Upper lobe of right lung (tissue), 1 donor: Measurements from ENCODE around the gene ROBO3. TPM values are rescaled to one million over a fixed set of nuclear protein-coding genes. Genes with fewer than 3 reads are reported as not detected.

Experiments used
- ATAC-seq: fragments of 200-7000 bp; cut with Tn5 transposase; one replicate; pipeline ENCODE4 v1.9.1; 2020; ENCODE audit warnings: mild to moderate bottlenecking, moderate library complexity
- DNase-seq: peaks from one replicate; pipeline ENCODE4 v3.0.0-alpha.2; 2020
- H3K27ac ChIP-seq: fragments of 200-600 bp; one replicate; pipeline ENCODE4 v1.8.0; 2022
- H3K27me3 ChIP-seq: fragments of 200-600 bp; one replicate; pipeline ENCODE4 v1.8.0; 2022; ENCODE audit warnings: mild to moderate bottlenecking
- H3K36me3 ChIP-seq: fragments of 200-600 bp; one replicate; pipeline ENCODE4 v1.8.0; 2022
- H3K4me1 ChIP-seq: fragments of 200-600 bp; one replicate; pipeline ENCODE4 v1.8.0; 2022
- H3K4me3 ChIP-seq: fragments of 200-600 bp; one replicate; pipeline ENCODE4 v1.8.0; 2022; ENCODE audit warnings: mild to moderate bottlenecking
- H3K9me3 ChIP-seq: fragments of 200-600 bp; one replicate; pipeline ENCODE4 v1.8.0; 2022
- CTCF ChIP-seq: fragments of 200-600 bp; IDR thresholded peaks from one replicate; pipeline ENCODE4 v1.8.0; 2022; ENCODE audit warnings: antibody characterized with exemption
- intact Hi-C: fragments of 100-400 bp; cut with DNase I; formaldehyde crosslinking; loops from one replicate; pipeline ENCODE4 v1.11.0; 2022
- total RNA-seq: library from RNA; stranded (reverse); fragmentation: NEBNext Ultra II Directional; extraction: Animal tissue kit (Norgen Biotek cat#: 25700); gene quantifications from one replicate; pipeline ENCODE4 v1.2.1, GENCODE V29; 2021
- donor health status: DM: no; HTN: yes; CAD: no; lungs with severe emphysema.

The ROBO3 gene
- total RNA-seq, 1 donor from 2014 or later: 12.6 TPM

- Histone ChIP-seq H3K27me3 (no peaks in the 10 kb centered on the region), H3K9me3 (no peaks in the 10 kb centered on the region), H3K4me1 (no peaks in the 10 kb centered on the region), H3K27ac (no peak overlapping the region), H3K4me3 (no peak overlapping the region), H3K36me3 (no peaks in the 10 kb centered on the region)
- DNase-seq: no peak
- intact Hi-C loops: no loop called here
- no peak for TF ChIP-seq CTCF
- no peak for ATAC-seq
Measured at GRCh38 chr11:124917115-124917637, 51.9 kb downstream of the ROBO3 start.

GRCh38 chr11:124918950-124919349, 53.7 kb downstream of the ROBO3 start, which contains the start of gene HEPN1:
Gene HEPN1 (plus strand): TSS chr11:124919250.
- ATAC-seq: no peak
- intact Hi-C loops: no loop called here

GRCh38 chr11:124919898-124920297, 54.7 kb downstream of the ROBO3 start:
- Histone ChIP-seq H3K4me3 (no peak overlapping the region), H3K27ac (no peak overlapping the region), H3K9me3 (no peaks in the 10 kb centered on the region), H3K36me3 (no peaks in the 10 kb centered on the region), H3K27me3 (no peaks in the 10 kb centered on the region), H3K4me1 (no peaks in the 10 kb centered on the region)
- ATAC-seq: no peak
- TF ChIP-seq CTCF: no peak
- intact Hi-C loops: no loop called here
- DNase-seq: no peak

More at GRCh38 chr11:124918950-124919349, 53.7 kb downstream of the ROBO3 start, which contains the start of gene HEPN1:
- Histone ChIP-seq H3K27ac (no peak within 1 kb of the TSS), H3K4me1 (no peaks in the 10 kb centered on the region), H3K36me3 (no peaks in the 10 kb centered on the region), H3K9me3 (no peaks in the 10 kb centered on the region), H3K27me3 (no peaks in the 10 kb centered on the region), H3K4me3 (no peak within 1 kb of the TSS)
- TF ChIP-seq CTCF: no peak
- DNase-seq: no peak

GRCh38 chr11:124920356-124920755, 55.1 kb downstream of the ROBO3 start:
- intact Hi-C loops: no loop called here
- no peaks in the 10 kb centered on the region for H3K4me1 ChIP-seq
- DNase-seq (no peak), ATAC-seq (no peak)
- no peak for TF ChIP-seq CTCF
- H3K36me3 ChIP-seq: no peaks in the 10 kb centered on the region
- H3K27me3 ChIP-seq: no peaks in the 10 kb centered on the region
- H3K9me3 ChIP-seq: no peaks in the 10 kb centered on the region
- no peak overlapping the region for H3K27ac ChIP-seq
- peak overlapping the region; percentile 51 for H3K4me3 ChIP-seq

- DNase-seq (peak; percentile 86), ATAC-seq (peak; percentile 81)
- Histone ChIP-seq H3K36me3 (no peaks in the 10 kb centered on the region), H3K27me3 (no peaks in the 10 kb centered on the region), H3K4me3 (peak overlapping the region; percentile 51), H3K4me1 (no peaks in the 10 kb centered on the region), H3K27ac (peak overlapping the region; percentile 76), H3K9me3 (no peaks in the 10 kb centered on the region)
- peak; percentile 7 for TF ChIP-seq CTCF
- intact Hi-C loops: no loop called here
Measured at GRCh38 chr11:124920870-124921609, 55.8 kb downstream of the ROBO3 start.
